GM10847 (cell line): ENCODE data around the gene BEX2.

ENCODE experiments used
- POLR2A ChIP-seq: IDR thresholded peaks from 2 replicates; pipeline ENCODE4 v1.6.1; 2011; ENCODE audit not compliant: insufficient read length; ENCODE audit errors: extremely low read depth

BEX2 gene

DNA sequence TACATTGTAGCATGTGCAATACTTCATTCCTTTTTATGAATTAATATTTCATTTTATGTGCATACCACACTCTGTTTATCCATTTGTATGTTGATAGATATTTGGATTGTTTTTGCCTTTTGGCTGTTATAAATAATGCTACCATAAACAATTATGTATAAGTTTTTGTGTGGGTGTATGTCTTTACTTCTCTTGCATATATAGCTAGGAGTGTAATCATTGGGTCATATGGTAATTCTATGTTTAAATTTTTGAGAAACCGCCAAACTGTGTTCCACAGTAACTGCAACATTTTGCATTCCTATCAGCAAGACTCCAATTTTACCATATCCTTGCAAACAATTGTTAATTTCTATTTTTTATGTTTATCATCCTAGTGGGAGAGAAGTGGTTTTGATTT is 31.2 kb downstream of the BEX2 start:
- no peak for TF ChIP-seq POLR2A

DNA sequence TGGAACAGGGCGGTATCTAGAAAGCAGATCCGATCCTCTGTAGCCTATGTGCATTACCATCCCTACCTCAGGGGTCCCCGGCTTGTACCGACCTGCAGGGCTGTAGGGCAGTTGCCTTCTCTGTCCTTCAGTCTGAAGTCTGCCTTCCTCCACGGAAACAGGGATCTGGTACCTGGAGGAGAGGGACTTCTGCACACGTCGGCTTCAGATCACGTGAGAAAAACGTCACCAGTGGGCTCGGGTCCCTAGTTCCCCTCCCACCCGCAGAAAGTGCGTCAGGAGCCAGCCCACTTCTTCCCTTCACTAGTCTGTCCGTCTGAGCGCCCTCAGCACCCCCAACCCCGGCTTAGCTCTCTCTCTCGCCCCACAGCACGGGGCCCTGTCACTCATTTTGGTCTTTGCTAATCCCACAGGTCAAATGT is 34.2 kb downstream of the BEX2 start, which contains the start of gene TCEAL5:
Gene TCEAL5, minus strand, starts transcription at position 170 of the 422 bp plus-strand sequence. CDS start 2,187 bp downstream, outside the sequence.
- no peak for TF ChIP-seq POLR2A

DNA sequence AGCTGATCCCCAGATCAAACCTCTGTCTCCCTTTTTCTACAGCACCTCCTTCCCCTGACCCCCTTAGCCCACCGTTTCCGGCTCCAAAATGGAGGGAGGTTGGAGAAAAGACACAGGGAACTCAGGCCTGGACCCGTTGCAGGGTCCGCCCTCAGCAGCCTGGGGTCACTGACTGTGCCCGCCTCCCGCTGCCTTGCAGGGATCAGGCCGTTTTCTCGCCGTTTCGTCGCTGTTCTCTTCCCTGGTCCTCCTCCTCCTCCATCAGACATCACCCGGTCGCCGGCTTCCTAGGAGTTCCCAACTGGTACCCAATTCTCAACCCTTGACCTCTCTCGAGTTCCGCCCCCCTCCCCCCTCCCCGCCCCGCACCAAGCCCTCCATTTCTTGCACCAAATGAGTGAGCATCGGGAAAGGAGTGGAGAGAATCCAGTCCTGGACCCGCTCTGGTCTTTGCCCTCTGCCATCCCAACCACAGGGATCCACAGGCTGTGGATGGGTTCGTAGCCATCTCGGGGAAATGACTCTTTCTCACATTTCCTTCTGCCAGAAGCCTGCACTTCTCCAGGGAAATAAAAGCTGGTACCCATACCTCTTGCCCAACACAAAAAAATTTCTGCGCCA is 34.7 kb downstream of the BEX2 start:
- no peak for TF ChIP-seq POLR2A

DNA sequence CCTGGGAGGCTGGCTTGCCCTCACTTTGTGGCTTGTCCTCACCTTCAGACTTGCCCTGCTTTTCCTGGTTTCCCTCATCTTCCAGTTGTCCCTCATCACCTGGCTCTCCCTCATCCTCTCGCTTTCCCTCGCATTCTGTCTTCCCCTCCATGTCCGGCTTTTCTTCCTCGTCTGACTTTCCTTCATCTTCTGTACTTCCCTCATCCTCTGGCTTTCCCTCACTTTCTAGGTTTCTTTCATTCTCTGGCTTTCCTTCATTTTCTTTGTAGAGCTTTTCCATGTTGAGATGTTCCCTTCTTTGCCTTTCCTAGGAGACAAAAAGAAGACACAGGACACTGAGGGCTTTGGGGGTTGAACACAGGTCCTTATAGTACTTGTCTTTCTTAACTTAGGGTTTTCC is 36.5 kb downstream of the BEX2 start:
- TF ChIP-seq POLR2A: no peak
